Measurements from ENCODE around the gene PLA2G3.

Gene PLA2G3

DNA sequence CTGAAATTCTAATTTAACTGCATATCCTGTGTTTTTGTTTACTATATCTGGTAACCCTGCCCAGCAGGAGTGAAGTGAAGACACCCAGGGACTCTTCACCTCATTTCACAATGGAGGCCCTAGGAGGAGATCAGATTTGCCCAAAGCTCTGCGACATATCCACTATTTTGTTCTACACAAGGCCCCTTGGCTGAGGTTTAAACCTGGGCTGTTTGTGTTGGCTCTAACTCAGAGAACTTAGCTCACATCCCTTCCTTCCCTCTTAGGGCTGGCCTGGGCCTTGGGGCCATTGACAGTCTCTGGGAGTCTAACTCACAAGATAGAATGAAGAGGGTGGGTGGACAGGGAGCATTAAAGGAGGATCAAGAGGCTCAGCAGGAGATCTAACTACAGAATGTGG, 8.2 kb upstream of the PLA2G3 start:
- TF ChIP-seq, protein P1, sequence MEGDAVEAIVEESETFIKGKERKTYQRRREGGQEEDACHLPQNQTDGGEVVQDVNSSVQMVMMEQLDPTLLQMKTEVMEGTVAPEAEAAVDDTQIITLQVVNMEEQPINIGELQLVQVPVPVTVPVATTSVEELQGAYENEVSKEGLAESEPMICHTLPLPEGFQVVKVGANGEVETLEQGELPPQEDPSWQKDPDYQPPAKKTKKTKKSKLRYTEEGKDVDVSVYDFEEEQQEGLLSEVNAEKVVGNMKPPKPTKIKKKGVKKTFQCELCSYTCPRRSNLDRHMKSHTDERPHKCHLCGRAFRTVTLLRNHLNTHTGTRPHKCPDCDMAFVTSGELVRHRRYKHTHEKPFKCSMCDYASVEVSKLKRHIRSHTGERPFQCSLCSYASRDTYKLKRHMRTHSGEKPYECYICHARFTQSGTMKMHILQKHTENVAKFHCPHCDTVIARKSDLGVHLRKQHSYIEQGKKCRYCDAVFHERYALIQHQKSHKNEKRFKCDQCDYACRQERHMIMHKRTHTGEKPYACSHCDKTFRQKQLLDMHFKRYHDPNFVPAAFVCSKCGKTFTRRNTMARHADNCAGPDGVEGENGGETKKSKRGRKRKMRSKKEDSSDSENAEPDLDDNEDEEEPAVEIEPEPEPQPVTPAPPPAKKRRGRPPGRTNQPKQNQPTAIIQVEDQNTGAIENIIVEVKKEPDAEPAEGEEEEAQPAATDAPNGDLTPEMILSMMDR (IDR thresholded peaks at IDR 0.05; ENCODE audit: low read depth, low read length) = no peak
- no peak overlapping the region for H3K4me3 ChIP-seq (ENCODE audit: low read depth, low read length)

DNA sequence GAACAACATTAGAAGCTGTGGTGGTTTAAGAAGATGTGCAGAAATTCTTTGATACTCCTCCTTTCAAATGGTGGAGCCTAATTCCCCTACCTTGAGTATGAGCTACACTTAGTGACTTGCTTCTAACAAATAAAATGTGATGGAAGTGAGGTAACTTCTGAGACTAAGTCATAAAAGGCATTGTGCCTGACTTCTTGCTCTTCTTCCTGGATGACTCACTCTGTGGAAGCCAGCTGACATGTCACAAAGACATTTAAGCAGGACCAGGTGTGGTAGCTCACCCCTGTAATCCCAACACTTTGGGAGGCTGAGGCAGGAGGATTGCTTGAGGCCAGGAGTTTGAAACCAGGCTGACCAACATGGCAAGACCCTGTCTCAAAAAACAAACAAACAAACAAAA, 3.9 kb upstream of the PLA2G3 start:
- TF ChIP-seq, protein P1 (IDR thresholded peaks at IDR 0.05; ENCODE audit: low read depth, low read length) = no peak
- no peak overlapping the region for H3K4me3 ChIP-seq (ENCODE audit: low read depth, low read length)

DNA sequence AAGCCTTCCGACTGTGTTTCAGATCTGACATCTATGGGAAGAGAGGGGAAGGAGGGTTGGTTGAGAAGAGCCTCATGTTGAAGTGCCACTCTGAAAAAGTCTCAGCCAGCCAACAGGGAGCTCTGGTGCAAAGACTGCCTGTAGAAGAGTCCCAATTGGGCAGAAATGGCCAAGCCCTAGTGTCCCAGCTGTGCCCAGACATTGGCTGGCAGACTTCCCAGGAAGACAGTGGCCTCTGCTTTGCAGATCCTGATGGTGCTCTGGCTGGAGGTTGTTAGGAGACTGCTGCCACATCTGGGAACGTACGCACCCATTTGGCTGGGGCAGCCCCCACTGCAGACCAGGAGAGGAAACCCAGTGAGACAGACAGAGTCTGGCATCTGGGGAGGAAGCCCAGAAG, 3.2 kb upstream of the PLA2G3 start:
- no peak overlapping the region for H3K4me3 ChIP-seq (ENCODE audit: low read depth, low read length)
- TF ChIP-seq, protein P1 (IDR thresholded peaks at IDR 0.05; ENCODE audit: low read depth, low read length) = no peak

DNA sequence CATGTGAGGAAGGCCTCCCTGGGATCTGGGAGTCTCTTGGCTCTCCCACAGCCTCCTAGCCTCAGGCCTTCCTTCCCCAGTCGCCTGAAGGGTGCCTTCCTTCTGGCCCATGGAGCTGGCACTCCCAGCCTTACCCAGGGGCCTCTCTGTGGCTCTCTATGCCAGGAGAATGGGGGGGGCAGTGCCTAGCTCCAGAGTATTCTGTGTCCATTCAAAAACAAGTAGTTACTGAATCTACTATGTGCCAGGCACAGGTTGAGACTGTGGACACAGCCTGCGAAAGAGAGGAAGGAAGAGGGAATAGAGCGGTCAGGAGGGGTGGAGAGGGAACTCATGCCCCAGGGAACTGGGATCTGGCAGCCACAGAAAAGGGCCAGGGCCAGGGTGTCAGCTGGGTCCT, 2.7 kb upstream of the PLA2G3 start:
- TF ChIP-seq, protein P1 (IDR thresholded peaks at IDR 0.05; ENCODE audit: low read depth, low read length) = no peak
- H3K4me3 ChIP-seq (ENCODE audit: low read depth, low read length) = no peak overlapping the region

DNA sequence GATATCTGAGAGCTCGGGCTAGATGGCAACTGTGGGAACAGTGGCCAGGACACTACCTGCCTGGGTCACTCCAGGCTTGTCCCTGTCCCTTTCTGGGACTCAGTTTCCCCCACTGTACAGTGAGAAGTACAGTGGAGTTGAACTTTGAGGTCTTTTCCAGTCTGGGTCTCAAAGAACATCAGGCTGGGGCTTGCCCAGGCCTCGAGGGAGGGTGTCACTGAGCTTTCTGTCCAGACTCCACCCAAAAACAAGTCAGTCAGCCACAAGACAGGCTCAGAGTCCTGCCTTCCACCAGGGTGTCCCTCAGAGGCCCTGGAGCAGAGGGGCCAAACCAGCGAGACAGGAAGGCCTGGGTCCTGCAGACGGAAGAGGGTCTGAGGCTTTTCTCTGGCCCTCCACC, 2.0 kb upstream of the PLA2G3 start:
- TF ChIP-seq, protein P1 (IDR thresholded peaks at IDR 0.05; ENCODE audit: low read depth, low read length) = no peak

DNA sequence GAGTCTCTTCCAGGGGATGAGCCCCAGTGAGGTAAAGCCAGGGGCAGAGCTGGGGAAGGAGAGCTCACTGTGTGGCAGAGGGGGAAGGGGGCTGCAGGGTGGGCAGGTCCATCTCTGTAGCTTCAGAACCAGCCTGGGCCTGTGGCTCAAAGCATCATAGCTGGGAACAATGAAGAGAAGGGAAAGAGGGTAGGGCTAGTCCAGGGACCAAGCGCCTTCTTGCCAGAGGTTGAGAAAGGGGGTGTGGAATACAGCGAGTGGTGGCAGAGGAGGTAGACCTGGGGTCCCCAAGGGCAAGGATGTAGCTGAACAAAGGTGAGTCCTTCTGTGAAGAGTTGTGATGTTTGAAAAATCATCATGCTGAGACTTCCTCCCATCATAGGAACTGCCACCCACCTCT, 1.2 kb upstream of the PLA2G3 start:
- no peak overlapping the region for H3K4me3 ChIP-seq (ENCODE audit: low read depth, low read length)
- TF ChIP-seq, protein P1 (IDR thresholded peaks at IDR 0.05; ENCODE audit: low read depth, low read length) = no peak

More for the DNA sequence above, 2.0 kb upstream of the PLA2G3 start:
- H3K4me3 ChIP-seq (ENCODE audit: low read depth, low read length) = no peak overlapping the region

DNA sequence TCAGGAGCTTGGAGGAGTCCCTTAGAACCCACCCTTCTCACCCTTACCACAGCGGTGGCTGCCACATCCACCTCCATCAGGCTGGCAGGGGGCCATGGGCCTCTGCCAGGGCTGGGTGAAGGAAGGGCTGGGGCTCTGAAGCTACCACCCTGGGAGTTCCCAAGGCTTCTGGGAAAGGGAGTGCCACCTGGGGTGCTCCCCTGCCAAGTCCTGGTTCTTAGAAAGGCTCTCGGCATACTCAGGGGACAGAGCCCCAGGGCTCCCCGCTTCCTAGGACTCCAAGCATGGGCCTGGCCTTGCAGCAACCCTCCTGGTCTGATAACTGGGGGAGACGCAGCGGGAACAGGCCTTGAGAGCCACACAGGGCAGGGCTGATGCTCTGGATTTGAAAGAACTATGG, 438 bp upstream of the PLA2G3 start:
- TF ChIP-seq, protein P1 (IDR thresholded peaks at IDR 0.05; ENCODE audit: low read depth, low read length) = no peak
- H3K4me3 ChIP-seq (ENCODE audit: low read depth, low read length) = no peak overlapping the region

All from WI38 (cell line).